HG02642 (cell line): ENCODE measurements around the gene SLC25A24.
"Not testable (repeated sequence)": the region's sequence is repeated elsewhere in the genome, so short reads cannot be mapped to it uniquely, and the experiment has no call there.

ENCODE experiments used
- ATAC-seq: cut with Tn5 transposase; IDR thresholded peaks from one replicate; pipeline ENCODE4 v1.9.1; 2021; ENCODE audit warnings: mild to moderate bottlenecking; ENCODE audit not compliant: unreplicated experiment, poor library complexity

SLC25A24 gene

DNA sequence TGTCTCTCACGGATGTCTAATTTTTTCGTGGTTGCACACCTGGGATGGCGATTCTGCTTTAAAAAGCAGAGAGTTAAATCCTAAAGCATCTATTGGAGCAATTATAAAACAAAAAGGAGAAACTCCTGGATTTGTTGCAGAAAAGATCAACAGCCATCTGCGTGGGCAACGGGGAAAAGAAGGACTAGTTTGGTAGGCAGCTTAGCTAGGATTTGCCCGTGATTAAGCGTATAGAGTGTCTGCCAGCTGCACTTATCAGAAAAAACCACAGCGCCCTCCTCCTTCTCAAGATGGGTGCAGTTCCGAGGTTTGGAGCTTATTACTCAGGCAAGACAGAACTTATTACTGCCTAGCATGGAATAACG is 526 bp upstream of the SLC25A24 start:
- ATAC-seq: no peak

DNA sequence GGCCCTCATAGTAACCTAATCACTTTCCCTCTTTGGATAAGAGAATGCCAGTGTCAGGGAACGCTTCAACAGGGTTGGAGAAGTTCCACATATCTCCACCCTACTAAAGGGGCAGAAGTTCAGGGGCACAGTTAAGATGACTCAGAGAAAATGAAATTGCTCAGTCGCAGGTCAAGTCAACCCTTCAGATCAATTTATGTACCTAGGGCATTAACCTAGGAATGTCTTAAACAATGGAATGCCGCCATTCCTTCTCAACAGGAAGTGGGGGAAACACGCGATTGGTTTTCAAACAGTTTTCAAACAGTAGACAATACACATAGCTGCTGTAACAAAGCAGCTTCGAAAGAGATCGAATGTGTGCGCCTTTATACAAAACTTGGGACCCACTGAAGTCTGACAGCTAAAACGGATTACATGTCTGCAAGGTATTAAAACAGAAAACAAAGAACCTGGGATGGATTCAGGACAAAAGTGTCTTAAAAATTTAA is 897 bp downstream of the SLC25A24 start:
- ATAC-seq: no peak

DNA sequence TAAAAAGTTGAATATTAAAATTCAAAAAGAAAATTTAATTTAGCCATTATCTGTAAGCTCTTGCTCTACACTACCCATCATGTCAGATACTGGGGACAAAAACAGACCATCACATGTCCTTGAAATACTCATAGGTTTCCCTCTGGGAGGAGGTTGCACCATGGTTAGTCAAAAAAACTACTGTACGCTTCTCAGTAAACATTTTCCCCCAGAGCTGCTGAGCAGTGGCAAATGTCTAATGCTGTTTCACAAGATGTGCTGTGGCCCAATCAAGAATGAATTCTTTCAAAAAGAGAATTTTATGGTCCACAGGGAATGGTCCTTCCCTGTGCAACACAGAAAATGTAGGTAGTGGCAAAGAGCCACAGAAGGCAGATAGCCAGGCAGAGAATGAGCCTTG is 6.1 kb downstream of the SLC25A24 start:
- ATAC-seq: no peak

DNA sequence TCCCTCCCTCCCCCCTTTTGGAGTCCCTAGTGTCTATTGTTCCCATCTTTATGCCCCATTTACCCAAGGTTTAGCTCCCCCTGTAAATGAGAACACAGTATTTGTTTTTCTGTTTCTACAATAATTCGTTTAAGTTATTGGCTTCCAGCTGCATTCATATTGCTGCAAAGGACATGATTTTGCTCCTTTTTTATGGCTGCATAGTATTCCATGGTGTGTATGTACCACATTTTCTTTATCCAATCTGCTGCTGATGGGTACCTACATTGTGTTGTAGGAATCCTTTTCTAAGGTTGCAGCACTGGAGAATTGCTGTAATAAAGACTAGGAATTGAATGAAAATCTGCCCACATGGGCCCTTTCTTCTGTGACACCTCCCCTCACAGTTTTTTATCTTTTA is 6.8 kb downstream of the SLC25A24 start:
- ATAC-seq: no peak

DNA sequence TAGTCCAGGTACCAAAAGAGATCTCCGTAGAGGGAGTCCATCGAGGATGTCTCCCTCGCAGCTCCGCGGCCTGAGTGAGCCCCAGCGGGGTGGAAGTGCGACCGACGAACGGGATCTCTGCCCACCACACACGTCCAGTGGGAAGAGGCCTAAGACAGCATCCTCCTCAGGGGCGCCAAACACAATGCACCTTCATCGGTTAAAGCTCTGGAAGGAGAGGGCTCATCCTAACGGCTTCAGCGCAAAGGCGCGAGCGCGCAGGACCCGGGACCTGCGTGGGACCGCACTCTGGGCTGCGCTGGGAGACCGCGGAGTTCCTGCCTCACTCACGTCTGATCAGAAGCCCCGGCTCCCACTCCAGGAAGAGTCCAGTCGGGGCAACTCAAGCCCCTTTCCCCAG is 7.6 kb downstream of the SLC25A24 start:
- no peak for ATAC-seq

DNA sequence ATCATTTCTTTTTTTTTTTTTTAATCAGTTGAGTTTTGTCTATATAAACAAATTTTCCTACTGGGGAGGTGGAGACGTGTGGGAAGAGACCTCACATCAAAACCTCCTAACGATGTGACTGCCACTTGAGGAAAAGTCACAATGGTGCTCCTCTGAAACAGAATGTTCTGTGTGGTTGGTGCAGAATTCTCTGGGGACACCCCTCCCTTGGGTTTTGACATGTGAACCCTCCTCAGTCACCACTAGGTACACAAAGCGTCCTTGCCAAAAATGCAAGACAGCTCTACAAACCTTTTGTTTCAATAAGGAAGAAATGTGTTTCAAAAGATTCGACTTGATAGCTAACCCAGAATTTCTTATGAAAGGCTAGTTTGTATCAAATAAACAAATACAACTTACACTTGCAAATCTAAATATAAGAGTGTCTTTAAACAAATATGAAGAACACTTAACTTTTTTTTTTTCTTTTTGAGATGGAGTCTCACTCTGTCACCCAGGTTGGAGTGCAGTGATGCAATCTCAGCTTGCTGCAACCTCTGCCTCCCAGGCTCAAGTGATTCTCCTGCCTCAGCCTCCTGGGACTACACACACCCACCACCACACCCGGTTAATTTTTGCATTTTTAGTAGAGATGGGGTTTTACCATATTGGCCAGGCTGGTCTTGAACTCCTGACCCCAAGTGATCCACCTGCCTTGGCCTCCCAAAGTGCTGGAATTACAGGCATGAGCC is 9.3 kb downstream of the SLC25A24 start:
- no peak for ATAC-seq

GRCh38 chr1:108190001-108190634 is 10.0 kb downstream of the SLC25A24 start:
- no peak for ATAC-seq

DNA sequence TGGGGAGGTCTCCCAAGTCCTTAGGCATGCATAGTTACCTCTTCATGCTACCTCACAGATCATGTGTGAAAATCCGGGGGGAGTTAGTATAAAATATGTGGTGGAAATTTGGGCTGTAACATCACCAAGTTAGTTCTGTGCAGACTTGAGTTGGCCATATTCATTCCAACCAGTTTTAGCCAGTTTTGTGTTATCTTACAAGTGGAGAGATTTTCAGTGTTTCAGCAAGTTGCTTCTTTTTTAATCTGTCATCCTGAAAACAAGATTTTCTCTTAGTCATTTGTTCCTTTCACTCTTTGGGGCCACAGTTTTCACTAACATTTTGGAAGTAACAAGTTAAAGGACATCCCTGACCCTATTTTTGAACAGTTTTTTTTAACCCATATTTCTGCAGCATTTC is 11.3 kb downstream of the SLC25A24 start:
- no peak for ATAC-seq

GRCh38 chr1:108182959-108183700 is 17.0 kb downstream of the SLC25A24 start:
- ATAC-seq: no peak

DNA sequence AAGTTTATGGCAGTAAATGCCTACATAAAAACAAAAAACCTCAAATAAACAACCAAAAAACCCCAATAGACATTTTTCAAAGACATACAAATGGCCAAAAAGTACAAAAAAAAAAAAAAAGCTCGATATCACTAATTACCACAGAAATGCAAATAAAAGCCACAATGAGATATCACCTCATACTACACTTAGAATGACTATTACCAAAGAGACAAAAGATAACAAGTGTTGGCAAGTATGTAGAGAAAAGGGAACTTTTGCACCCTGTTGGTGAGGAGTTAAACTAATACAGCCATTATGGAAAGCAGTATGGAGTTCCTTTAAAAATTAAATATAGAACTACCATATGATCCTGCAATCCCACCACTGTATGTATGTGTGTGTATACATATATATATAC is 21.1 kb downstream of the SLC25A24 start:
- no peak for ATAC-seq

DNA sequence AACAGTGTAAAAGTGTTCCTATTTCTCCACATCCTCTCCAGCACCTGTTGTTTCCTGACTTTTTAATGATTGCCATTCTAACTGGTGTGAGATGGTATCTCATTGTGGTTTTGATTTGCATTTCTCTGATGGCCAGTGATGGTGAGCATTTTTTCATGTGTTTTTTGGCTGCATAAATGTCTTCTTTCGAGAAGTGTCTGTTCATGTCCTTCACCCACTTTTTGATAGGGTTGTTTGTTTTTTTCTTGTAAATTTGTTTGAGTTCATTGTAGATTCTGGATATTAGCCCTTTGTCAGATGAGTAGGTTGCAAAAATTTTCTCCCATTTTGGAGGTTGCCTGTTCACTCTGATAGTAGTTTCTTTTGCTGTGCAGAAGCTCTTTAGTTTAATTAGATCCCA is 37.7 kb downstream of the SLC25A24 start:
- not testable (repeated sequence) for ATAC-seq

DNA sequence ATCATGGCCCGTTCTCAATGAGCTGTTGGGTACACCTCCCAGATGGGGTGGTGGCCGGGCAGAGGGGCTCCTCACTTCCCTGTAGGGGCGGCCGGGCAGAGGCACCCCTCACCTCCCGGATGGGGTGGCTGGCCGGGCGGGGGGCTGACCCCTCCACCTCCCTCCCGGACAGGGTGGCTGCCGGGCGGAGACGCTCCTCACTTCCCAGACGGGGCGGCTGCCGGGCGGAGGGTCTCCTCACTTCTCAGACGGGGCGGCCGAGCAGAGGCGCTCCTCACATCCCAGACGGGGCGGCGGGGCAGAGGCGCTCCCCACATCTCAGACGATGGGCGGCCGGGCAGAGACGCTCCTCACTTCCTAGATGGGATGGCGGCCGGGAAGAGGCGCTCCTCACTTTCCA is 40.2 kb downstream of the SLC25A24 start:
- ATAC-seq: not testable (repeated sequence)

DNA sequence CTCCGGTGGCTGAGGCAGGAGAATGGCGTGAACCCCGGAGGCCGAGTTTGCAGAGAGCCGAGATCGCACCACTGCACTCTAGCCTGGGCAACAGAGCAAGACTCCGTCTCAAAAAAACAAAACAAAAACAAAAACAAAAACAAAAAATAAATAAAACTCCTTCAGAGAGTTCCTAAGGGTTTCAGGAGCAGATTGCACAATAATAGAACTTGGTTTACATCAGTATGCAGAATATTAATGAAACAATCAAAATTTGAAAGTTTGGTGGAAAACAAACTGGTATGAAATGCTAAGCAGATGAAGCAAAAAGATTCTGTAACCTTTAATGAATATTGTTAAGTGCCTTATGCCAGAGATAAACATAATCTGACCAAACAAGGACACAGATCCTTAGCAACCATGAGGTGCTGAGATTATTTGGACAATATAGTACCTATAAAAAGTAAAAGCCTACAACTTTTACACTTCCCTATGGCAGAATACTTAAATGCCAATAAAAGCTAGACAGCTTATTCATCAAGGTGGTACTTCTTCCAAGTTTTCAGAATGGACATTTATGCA is 41.2 kb downstream of the SLC25A24 start:
- no peak for ATAC-seq

- ATAC-seq: no peak
These were observed 45.8 kb downstream of the SLC25A24 start for GRCh38 chr1:108154314-108154713.

DNA sequence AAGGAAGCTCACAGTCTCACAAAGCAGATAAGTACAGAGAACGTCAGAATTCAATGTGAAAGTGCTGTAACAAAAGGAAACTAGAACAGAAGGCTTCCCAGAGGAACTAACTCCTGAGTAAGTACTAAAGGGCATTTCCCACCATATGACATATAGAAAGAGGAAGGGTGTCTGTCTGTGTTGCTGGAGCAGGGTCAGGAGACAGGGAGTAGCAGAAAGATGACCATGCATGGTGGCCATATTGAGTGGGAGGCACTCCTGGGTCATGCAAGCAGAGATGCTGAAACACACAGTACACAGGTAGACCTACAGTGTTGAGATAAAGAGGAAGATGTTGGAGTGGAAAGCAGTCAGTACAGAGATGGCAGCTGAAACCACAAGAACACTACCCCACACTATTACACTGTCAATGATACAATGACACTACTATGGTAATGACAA is 47.3 kb downstream of the SLC25A24 start:
- no peak for ATAC-seq

- ATAC-seq: no peak
These were observed 48.6 kb downstream of the SLC25A24 start for GRCh38 chr1:108151548-108151947.

- ATAC-seq: no peak
These were observed 50.2 kb downstream of the SLC25A24 start for GRCh38 chr1:108149796-108150467.

- ATAC-seq: not testable (repeated sequence)
These were observed 55.6 kb downstream of the SLC25A24 start for GRCh38 chr1:108144569-108144968.

- no peak for ATAC-seq
These were observed 57.3 kb downstream of the SLC25A24 start for GRCh38 chr1:108142773-108143394.

DNA sequence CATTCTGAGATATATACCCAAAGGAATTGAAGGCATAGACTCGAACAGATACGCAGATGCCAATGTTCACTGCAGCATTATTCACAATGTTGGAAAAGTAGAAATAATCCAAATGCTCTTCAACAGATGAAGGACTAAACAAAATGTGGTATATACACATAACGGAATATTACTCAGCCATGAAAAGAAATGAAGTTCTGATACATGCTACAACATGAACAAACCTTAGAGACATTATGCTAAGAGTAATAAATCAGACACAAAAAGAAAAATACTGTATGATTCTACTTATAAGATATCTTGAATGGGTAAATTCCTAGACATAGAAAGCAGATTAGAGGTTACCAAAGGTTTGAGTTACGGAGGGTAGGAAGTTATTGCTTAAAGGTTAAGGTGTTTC is 57.9 kb downstream of the SLC25A24 start:
- no peak for ATAC-seq
